Activated naive CD8-positive, alpha-beta T cell (primary cell): ENCODE data around the gene TMEM272.

Source experiments
- H3K27ac Mint-ChIP-seq: one replicate; pipeline ENCODE4 v1.8.0; 2021; ENCODE audit warnings: mixed read lengths
- H3K27me3 Mint-ChIP-seq: one replicate; pipeline ENCODE4 v1.8.0; 2021; ENCODE audit warnings: mixed read lengths
- H3K36me3 Mint-ChIP-seq: one replicate; pipeline ENCODE4 v1.8.0; 2021; ENCODE audit warnings: mixed read lengths
- H3K4me1 Mint-ChIP-seq: one replicate; pipeline ENCODE4 v1.8.0; 2021; ENCODE audit warnings: low read depth, mixed read lengths
- H3K4me3 Mint-ChIP-seq: one replicate; pipeline ENCODE4 v1.8.0; 2021; ENCODE audit warnings: mild to moderate bottlenecking, mixed read lengths
- H3K9me3 Mint-ChIP-seq: one replicate; pipeline ENCODE4 v1.8.0; 2021; ENCODE audit warnings: low read depth, mixed read lengths

TMEM272 gene

DNA sequence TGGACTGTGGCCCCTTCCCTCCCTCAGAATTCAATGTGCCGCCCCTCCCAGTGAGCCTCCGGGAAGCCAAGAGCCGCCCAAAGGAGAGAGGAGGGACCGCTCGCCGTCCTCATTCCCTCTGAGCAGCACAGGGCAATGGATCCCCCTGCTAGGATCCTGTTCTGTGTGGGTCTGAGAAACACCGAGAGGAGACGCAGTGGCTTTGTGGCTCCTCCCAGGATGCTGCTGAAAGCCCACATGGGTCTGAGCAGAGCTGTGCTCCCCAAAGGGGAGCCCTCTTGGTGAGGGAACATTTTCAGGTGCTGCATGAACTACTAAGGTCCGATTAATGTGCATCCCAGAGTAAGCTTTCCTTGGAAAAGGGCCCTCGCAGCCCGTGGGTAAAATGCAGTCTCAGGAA, 71.5 kb downstream of the TMEM272 start:
- Mint-ChIP-seq H3K9me3 (no peaks in the 10 kb centered on the region), H3K27me3 (no peaks in the 10 kb centered on the region), H3K36me3 (no peaks in the 10 kb centered on the region), H3K4me3 (no peak overlapping the region), H3K27ac (no peak overlapping the region), H3K4me1 (no peaks in the 10 kb centered on the region)

DNA sequence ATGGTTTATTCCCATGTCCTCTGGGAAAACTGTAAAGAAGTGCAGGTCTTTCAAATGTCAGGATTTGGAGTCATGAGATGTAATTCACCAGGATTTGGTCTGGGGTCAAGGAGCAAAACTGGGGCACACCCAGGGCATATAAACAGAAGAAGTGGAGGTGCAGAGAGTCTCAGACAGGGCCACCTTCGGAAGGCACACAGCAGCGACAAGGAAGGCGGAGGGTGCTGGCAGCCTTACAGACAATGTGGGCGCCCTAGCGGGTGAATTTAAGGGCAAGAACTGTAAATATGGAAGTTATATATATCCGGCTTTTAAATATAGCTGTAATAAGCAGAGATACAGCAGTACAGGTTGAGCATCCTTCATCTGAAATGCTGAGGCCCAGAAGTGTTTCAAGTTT, 72.2 kb downstream of the TMEM272 start:
- Mint-ChIP-seq H3K36me3 (no peaks in the 10 kb centered on the region), H3K27ac (no peak overlapping the region), H3K4me1 (no peaks in the 10 kb centered on the region), H3K4me3 (no peak overlapping the region), H3K9me3 (no peaks in the 10 kb centered on the region), H3K27me3 (no peaks in the 10 kb centered on the region)

DNA sequence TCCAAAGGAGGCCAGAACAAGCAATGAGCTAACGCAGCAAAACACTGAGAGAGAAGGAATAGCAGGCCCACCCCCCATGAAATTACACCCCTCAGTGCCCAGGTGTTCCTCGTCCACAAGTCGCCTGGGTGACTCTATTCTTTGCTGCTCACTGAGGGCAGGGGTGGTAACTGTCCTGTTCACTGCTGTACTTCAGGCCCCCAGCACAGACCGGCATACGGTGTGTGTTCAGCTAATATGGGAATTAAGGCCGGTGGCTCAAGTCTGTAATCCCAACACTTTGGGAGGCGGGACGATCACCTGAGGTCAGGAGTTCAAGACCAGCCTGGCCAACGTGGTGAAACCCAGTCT, 72.9 kb downstream of the TMEM272 start:
- Mint-ChIP-seq H3K4me3 (no peak overlapping the region), H3K27me3 (no peaks in the 10 kb centered on the region), H3K9me3 (no peaks in the 10 kb centered on the region), H3K4me1 (no peaks in the 10 kb centered on the region), H3K36me3 (no peaks in the 10 kb centered on the region), H3K27ac (peak overlapping the region; percentile 34)

DNA sequence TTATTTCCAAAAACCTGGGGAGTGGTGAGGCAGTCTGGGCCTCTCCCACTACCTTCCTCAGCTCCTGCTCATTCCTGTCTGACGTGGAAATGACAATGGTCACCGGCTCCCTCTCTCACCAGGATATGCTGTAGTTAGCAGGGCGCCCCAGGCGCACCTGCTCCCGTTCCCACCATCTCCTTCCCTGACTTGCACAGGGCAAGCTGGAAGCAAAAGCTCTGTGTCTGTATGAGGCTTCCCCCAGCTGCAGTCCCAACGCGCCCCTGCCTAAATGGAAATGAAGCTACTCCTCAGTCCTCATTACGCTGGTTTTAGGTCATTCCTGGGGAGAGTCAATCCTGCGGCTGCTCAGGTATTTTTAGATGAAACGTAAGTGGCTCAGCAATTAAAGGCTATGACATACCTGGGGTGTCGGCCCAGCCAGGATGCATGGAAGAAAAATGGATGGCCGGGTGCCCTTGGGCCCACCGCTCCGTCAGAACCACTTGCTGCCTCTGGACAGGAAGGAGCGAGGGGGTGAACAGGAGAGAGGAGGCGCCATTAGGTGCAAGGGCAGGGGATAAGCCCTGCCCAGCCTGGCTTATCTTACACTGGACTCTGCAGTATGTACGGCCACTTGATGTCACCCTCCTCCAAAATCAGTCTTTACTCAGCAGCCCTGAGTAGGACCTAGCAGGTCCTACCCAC, 73.4 kb downstream of the TMEM272 start:
- H3K4me3 Mint-ChIP-seq, result no peak overlapping the region
- H3K27ac Mint-ChIP-seq, result no peak overlapping the region
- H3K36me3 Mint-ChIP-seq, result no peaks in the 10 kb centered on the region
- no peaks in the 10 kb centered on the region for H3K27me3 Mint-ChIP-seq
- H3K9me3 Mint-ChIP-seq, result no peaks in the 10 kb centered on the region
- H3K4me1 Mint-ChIP-seq, result no peaks in the 10 kb centered on the region

DNA sequence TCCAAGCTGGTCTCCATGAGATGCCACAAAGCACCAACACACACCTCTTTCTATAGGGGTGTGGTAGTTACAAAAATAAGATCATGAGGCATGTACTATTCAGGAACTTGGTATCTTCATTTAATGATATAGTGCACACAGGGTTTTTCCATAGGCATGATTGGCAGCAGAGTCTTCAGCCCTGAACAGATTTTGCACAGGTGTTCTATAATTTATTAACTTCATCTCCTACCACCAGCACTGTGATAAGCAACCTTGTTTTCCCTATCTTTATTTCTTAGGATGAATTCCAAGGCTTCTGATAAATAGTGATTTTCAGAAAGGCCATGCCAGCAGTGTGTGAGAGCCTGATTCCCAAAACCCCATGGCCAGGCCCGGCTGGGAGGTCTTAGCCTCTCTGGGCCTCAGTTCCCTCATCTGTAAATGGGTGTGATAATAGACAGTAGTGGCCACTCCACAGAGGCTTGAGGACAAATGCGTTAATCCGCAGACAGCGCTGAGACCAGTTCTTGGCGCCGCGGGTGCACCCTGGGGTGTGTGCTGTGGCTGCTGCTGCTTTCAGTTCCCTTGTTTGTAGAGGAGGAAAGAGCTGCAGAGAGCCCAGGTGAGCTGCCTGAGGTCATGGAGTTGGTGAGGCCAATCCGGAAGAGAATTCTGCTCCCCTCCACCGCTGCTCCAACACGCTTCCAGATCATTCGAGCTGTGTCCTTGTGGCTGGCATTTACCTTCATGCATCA, 74.1 kb downstream of the TMEM272 start:
- Mint-ChIP-seq H3K4me1 (peaks cover 5% of the 10 kb centered on the region), H3K4me3 (no peak overlapping the region), H3K27me3 (no peaks in the 10 kb centered on the region), H3K9me3 (no peaks in the 10 kb centered on the region), H3K27ac (peak overlapping the region; percentile 41), H3K36me3 (no peaks in the 10 kb centered on the region)

DNA sequence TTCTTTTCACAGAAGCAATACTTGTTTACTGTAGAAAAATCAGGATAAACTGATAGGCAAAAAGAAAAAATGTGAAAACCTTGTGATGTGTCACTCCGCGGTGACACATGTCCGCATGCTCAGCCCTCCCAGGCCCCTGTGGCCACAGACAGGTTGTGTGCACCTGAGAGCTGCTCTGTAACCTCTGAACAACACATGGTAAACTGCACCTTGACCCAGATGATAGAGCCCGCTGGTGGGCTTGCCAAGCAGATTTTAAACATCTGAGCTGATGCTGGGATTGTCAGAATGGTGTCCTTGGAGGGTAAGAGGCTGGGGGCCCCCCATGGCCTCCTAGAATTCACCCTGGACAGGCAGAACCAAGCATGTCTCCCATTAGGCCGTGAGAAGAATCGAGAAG, 74.8 kb downstream of the TMEM272 start:
- Mint-ChIP-seq H3K4me3 (no peak overlapping the region), H3K27ac (peak overlapping the region; percentile 41), H3K27me3 (no peaks in the 10 kb centered on the region), H3K36me3 (no peaks in the 10 kb centered on the region), H3K4me1 (peaks cover 12% of the 10 kb centered on the region), H3K9me3 (no peaks in the 10 kb centered on the region)

DNA sequence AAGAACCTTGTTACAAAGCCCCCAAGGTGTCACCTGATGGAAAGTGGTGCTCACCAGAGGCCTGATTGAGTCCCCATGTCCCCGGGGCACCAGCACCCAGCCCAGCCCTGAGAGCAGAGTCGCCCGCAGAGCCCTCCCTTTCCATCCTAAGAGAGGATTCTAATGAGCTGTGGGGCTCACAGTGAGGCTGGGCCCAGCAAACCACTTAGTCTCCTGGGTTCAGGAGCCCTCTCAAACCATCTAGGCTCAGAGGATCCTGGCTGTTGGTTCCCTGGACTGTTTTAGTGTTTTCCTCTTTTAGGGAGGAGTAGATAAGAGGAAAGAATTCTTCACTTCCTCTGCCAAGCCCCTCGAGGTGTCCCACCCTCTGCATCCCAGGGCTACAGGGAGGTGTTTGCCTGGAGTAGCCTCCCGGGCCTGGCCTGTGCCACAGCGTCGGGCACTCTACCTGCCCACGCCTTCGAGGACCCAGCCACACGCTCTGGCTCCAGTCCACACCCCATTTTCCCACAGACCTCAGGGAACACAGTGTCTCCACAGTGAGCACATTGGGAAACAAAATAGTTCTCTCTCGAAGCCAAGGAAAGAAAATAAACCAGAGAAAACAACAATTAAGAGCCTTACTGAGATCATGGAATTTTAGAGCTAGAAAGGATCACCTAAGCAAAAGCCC, 75.4 kb downstream of the TMEM272 start:
- no peaks in the 10 kb centered on the region for H3K36me3 Mint-ChIP-seq
- H3K27ac Mint-ChIP-seq, result peak overlapping the region; percentile 64
- H3K4me3 Mint-ChIP-seq, result no peak overlapping the region
- H3K9me3 Mint-ChIP-seq, result no peaks in the 10 kb centered on the region
- no peaks in the 10 kb centered on the region for H3K27me3 Mint-ChIP-seq
- H3K4me1 Mint-ChIP-seq, result peaks cover 17% of the 10 kb centered on the region

DNA sequence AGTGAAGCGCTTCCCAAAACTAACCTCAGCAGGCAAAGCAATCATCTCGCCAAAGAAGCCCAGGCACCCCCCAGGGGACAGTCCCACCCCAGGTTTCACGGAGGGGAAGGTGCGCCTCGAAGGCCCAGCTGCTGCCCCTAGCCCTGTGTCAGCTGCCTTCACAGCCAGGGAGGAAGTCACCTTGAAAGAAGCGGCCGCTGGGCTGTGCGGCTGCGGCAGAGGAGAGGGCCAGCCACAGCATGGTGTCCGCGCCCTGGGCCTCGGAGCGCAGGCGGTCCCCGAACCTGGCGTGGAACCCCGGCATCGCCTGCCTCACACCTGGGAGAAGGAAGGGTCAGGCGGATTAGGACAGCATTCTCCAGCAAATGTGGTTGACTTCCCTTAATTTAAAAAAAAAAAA, 76.0 kb downstream of the TMEM272 start:
- H3K4me1 Mint-ChIP-seq, result peaks cover 23% of the 10 kb centered on the region
- no peaks in the 10 kb centered on the region for H3K36me3 Mint-ChIP-seq
- no peaks in the 10 kb centered on the region for H3K9me3 Mint-ChIP-seq
- H3K27ac Mint-ChIP-seq, result no peak overlapping the region
- H3K4me3 Mint-ChIP-seq, result no peak overlapping the region
- no peaks in the 10 kb centered on the region for H3K27me3 Mint-ChIP-seq

DNA sequence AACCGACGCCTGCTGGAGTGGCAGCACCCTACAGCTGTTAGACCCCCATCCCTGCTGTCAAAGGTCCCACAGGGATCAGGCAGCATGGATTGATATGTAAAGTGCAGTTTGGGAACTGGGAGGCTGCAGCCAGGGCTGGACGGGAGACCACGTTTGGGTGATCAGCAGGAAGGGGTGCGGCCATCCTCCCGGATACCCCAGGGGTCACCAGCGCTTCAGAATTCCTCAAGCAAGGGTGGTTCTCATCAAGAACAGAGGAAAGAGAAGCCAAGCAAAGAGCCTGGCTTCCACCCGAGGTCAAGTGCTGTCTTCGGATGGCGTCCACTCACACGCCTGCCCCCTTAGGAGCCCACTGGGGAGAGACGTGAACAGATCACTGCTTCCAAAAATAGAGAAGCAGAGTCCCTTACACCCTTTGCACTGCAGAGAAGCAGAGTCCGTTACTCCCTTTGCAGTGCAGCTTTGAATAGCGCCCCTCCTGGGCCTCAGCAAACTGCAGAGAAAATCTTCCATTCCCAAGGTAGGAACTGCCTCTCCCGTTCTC, 76.5 kb downstream of the TMEM272 start:
- Mint-ChIP-seq H3K27ac (peak overlapping the region; percentile 17), H3K36me3 (no peaks in the 10 kb centered on the region), H3K4me3 (no peak overlapping the region), H3K4me1 (peaks cover 28% of the 10 kb centered on the region), H3K27me3 (no peaks in the 10 kb centered on the region), H3K9me3 (no peaks in the 10 kb centered on the region)

DNA sequence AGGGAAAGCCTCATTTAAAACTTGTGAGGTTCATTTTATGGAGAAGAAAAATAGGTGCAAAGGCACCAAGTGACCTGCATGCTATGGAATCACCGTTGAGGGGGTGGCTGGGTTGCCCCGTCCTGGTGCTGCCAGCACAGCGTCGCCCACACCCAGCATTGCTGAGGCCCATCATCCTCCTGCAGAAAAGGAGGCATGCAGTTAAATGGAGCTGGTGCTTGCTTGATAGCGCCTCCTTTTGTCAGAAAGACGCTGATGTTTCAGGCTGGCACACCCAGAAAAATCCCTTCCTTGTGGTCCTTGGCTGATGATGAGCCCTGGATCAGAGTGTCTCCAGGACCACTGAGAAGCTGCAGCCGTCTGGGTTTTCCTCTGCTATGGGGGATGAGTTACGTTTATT, 77.9 kb downstream of the TMEM272 start:
- Mint-ChIP-seq H3K4me3 (no peak overlapping the region), H3K27ac (peak overlapping the region; percentile 84), H3K4me1 (peaks cover 42% of the 10 kb centered on the region), H3K36me3 (peaks cover 2% of the 10 kb centered on the region), H3K9me3 (no peaks in the 10 kb centered on the region), H3K27me3 (no peaks in the 10 kb centered on the region)

DNA sequence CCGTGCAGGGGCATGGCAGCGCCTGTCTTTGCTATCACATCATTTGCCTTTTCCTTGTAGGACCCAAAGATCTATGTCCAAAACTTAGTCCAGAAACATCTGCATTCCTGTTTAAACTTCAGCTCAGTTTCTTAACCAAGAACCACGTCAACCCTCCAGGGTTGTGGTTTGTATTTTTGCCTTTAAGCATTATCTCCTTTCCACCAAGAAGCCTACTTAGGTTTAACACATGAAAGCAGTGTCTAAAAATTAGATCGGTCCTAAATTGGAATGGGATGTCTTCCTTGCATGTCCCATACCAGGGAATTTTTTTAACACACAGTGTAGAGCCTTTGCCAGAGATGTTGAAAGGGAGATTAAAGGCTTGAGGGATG, 79.8 kb downstream of the TMEM272 start:
- Mint-ChIP-seq H3K4me3 (peak overlapping the region; percentile 84), H3K27ac (peak overlapping the region; percentile 97), H3K36me3 (peaks cover 5% of the 10 kb centered on the region), H3K27me3 (no peaks in the 10 kb centered on the region), H3K9me3 (no peaks in the 10 kb centered on the region), H3K4me1 (peaks cover 44% of the 10 kb centered on the region)

DNA sequence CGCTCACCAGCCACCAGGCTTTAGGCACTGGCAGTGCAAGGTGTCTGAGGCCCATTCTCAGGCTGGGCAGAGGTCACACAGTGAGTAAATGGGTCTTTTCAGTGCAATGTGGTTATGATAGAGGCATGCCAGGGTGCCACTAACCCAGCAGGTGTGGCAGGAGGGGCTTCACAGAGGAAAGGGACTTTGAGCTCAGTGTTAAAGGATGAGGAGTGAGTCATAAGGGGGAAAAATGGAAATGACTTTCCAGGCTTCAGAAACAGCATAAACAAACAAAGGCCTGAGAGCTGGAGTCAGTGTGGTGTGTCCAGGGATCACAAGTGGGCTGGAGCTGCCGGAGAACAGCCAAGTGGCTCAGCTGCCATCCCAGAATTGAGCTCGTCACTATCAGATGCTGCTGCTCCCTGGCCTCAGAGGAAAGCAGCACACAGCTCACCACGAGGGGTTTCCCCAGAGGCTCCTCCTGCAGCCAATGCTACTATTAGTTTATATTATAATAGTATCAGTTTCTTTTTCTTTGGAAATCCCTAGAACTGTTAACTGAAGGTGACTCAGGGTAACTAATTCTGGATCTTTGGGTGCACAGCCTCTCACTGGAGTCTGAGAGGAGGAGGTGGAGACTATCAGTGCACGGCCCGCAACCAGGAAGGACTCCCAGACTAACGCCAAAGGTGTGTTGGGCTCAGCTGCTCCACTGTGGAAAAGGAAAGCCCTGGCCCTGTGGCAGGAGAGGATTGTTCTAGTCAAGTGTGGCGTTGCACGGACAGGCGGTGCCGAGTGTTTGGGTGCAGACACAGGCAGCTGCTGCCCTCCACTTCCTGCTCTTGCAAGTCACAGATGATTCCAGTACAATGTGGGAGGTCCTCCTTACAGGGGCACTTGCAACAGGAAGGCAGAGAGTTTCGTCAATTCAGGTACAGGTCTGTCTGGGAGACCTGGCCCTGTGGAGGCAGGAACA, 80.5 kb downstream of the TMEM272 start:
- Mint-ChIP-seq H3K4me1 (peaks cover 44% of the 10 kb centered on the region), H3K27me3 (no peaks in the 10 kb centered on the region), H3K9me3 (no peaks in the 10 kb centered on the region), H3K4me3 (peak overlapping the region; percentile 84), H3K27ac (peak overlapping the region; percentile 97), H3K36me3 (peaks cover 7% of the 10 kb centered on the region)

DNA sequence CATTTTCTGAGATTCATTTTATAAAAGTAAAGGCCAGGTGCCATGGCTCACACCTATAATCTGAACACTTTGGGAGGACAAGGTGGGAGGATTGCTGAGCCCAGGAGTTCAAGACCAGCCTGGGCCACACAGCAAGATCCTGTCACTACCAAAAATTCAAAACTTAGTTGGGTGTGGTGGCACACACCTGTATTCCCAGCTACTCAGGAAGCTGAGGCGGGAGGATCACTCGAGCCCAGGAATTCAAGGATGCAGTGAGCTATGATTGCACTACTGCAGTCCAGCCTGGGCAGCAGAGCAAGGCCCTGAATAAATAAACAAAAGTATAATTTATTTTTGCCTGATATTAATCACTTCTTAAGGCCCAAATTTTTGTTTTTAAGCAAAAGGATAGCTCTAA, 81.5 kb downstream of the TMEM272 start:
- Mint-ChIP-seq H3K27me3 (no peaks in the 10 kb centered on the region), H3K27ac (peak overlapping the region; percentile 97), H3K4me3 (no peak overlapping the region), H3K4me1 (peaks cover 44% of the 10 kb centered on the region), H3K9me3 (no peaks in the 10 kb centered on the region), H3K36me3 (peaks cover 7% of the 10 kb centered on the region)
